ENCODE data around the gene INHBE. TPM values are rescaled to one million over a fixed set of nuclear protein-coding genes. Genes with fewer than 3 reads are reported as not detected.

INHBE gene
- total RNA-seq, 1 donor from 2014 or later, result 0.26 TPM

DNA sequence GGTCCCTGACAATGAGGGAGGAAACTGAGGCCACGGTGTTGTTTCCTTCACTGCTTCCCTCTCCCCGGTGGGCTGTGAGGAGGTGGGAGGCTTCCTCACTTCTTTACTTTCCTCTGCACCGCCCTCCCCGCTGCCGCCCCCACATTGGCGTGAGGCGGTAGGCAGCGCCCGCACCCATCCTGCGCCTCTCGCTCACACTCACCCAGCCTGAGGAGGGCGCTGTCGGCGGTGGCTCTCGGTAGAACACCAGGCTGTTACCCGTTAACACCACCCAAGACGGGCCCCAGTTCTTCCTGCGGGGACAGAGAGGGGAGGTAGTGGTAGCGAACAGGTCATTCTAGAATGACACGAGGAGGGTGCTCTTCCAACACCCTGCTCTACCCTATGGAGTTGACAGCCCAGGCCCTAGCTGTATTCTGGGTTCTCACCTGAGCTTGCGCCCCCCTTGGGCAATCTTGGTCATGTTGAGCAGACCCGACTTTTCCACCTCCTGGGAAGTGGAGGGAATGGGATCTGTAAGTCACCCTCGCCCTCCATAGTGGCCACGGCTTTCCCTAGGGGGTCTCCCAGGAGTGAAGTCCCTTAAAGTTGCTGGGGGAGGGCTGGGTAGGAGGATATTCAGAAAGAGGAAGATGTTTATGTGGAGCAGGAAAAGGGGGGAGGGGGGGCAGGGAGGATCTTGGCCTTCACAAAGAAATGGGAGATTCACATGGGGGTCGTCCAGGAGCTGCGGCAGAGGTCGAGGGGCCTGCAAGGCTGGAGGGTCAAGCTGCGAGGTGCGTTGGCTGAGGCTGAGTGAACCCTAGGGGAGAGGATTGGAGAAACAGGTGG is 21.3 kb downstream of the INHBE start:
- Histone ChIP-seq H3K27me3 (ENCODE audit: control insufficient read depth, insufficient read depth, low read length) (peaks cover 42% of the 10 kb centered on the region), H3K4me3 (ENCODE audit: low read depth, low read length) (peak overlapping the region; percentile 16)

GRCh38 chr12:57476993-57477709 is 22.0 kb downstream of the INHBE start:
- DNase-seq (ENCODE audit: low read depth) (no peak), FAIRE-seq (no peak)
- no peaks in the 10 kb centered on the region for H3K36me3 ChIP-seq (ENCODE audit: control insufficient read depth, insufficient read depth, low read length)
- no peak overlapping the region for H3K4me3 ChIP-seq (ENCODE audit: low read depth, low read length)
- TF ChIP-seq, protein P1, sequence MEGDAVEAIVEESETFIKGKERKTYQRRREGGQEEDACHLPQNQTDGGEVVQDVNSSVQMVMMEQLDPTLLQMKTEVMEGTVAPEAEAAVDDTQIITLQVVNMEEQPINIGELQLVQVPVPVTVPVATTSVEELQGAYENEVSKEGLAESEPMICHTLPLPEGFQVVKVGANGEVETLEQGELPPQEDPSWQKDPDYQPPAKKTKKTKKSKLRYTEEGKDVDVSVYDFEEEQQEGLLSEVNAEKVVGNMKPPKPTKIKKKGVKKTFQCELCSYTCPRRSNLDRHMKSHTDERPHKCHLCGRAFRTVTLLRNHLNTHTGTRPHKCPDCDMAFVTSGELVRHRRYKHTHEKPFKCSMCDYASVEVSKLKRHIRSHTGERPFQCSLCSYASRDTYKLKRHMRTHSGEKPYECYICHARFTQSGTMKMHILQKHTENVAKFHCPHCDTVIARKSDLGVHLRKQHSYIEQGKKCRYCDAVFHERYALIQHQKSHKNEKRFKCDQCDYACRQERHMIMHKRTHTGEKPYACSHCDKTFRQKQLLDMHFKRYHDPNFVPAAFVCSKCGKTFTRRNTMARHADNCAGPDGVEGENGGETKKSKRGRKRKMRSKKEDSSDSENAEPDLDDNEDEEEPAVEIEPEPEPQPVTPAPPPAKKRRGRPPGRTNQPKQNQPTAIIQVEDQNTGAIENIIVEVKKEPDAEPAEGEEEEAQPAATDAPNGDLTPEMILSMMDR (IDR thresholded peaks at IDR 0.05; ENCODE audit: insufficient read depth, low read length, severe bottlenecking), result no peak
- peaks cover 43% of the 10 kb centered on the region for H3K27me3 ChIP-seq (ENCODE audit: control insufficient read depth, insufficient read depth, low read length)

More for the DNA sequence above, 21.3 kb downstream of the INHBE start:
- no peak for DNase-seq (ENCODE audit: low read depth)
- no peak for FAIRE-seq
- TF ChIP-seq, protein P1 (IDR thresholded peaks at IDR 0.05; ENCODE audit: insufficient read depth, low read length, severe bottlenecking), result peak; percentile 21
- H3K36me3 ChIP-seq (ENCODE audit: control insufficient read depth, insufficient read depth, low read length), result no peaks in the 10 kb centered on the region

DNA sequence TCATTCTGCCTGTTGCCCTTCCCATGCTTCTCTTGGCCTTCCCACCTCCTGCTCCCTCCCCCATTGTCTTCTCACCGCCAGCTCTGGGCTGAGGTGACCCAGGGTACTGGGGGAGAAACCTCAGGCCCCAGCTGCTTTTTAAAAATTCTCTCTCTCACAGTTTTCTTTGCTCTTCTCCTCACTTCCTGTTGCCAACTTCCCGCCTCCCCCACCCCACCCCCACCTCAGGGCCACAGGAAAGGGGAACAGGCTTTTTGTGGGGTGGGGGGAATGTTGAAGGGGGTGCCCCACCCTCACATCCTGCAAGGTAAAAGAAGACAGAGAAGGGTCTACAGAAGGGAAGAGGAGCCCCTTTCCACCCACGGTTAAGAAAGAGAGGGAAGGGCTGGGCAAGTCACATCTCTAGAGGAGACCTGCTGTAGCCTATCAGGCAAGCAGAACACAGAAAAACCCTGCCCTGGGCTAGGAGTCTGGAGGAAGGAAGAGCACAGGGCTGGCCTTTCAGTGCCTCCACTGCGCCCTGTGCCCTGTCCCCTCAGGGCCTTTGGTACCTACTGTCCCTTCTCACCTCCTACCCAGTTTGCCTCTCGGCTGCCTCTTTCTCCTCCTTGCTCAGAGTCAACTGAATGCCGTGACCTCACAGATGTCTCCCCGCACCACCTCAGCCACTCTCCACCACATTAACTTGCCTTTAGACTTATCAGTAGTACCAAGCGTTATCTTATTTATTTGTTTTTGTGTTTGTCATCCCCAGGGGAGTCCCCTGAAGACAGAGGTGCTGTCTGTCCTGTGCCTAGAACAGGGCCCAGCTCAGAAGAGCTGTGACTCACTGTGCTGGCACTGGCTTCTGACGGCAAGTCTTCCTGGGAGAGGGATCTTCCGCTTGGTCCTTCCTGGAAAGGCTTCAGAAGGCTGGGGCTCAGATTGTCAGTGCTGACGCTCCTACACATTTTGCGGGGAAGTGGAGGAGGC is 22.9 kb downstream of the INHBE start:
- no peak for FAIRE-seq
- peak; percentile 48 for DNase-seq (ENCODE audit: low read depth)
- Histone ChIP-seq H3K36me3 (ENCODE audit: control insufficient read depth, insufficient read depth, low read length) (no peaks in the 10 kb centered on the region), H3K27me3 (ENCODE audit: control insufficient read depth, insufficient read depth, low read length) (peaks cover 37% of the 10 kb centered on the region), H3K4me3 (ENCODE audit: low read depth, low read length) (no peak overlapping the region)
- TF ChIP-seq, protein P1 (IDR thresholded peaks at IDR 0.05; ENCODE audit: insufficient read depth, low read length, severe bottlenecking), result no peak

- H3K4me3 ChIP-seq (ENCODE audit: low read depth, low read length), result no peak overlapping the region
- H3K27me3 ChIP-seq (ENCODE audit: control insufficient read depth, insufficient read depth, low read length), result peaks cover 32% of the 10 kb centered on the region
- no peak for DNase-seq (ENCODE audit: low read depth)
- TF ChIP-seq, protein P1 (IDR thresholded peaks at IDR 0.05; ENCODE audit: insufficient read depth, low read length, severe bottlenecking), result no peak
- no peak for FAIRE-seq
- no peaks in the 10 kb centered on the region for H3K36me3 ChIP-seq (ENCODE audit: control insufficient read depth, insufficient read depth, low read length)
Observed at GRCh38 chr12:57479043-57479375, 23.9 kb downstream of the INHBE start.

- peaks cover 27% of the 10 kb centered on the region for H3K27me3 ChIP-seq (ENCODE audit: control insufficient read depth, insufficient read depth, low read length)
- FAIRE-seq, result no peak
- H3K36me3 ChIP-seq (ENCODE audit: control insufficient read depth, insufficient read depth, low read length), result no peaks in the 10 kb centered on the region
- DNase-seq (ENCODE audit: low read depth), result no peak
- no peak within 1 kb of the TSS for H3K4me3 ChIP-seq (ENCODE audit: low read depth, low read length)
- TF ChIP-seq, protein P1 (IDR thresholded peaks at IDR 0.05; ENCODE audit: insufficient read depth, low read length, severe bottlenecking), result no peak
Observed at GRCh38 chr12:57479376-57480115, 24.4 kb downstream of the INHBE start, which contains the start of gene ARHGAP9. ARHGAP9 (minus strand) TSS chr12:57479866; CDS start chr12:57479406, 460 bp downstream.

All from bronchial epithelial cell (primary cell).